ENCODE results near the gene TOR1AIP2. TPM values are rescaled to one million over a fixed set of nuclear protein-coding genes. Genes with fewer than 3 reads are reported as not detected.

Gene TOR1AIP2
- total and polyA plus RNA-seq, 2 of the 8 experiments (the other 6 are each of a cell fraction or from before 2014, with no cell fraction given), result 12.1 to 75.2 TPM

DNA sequence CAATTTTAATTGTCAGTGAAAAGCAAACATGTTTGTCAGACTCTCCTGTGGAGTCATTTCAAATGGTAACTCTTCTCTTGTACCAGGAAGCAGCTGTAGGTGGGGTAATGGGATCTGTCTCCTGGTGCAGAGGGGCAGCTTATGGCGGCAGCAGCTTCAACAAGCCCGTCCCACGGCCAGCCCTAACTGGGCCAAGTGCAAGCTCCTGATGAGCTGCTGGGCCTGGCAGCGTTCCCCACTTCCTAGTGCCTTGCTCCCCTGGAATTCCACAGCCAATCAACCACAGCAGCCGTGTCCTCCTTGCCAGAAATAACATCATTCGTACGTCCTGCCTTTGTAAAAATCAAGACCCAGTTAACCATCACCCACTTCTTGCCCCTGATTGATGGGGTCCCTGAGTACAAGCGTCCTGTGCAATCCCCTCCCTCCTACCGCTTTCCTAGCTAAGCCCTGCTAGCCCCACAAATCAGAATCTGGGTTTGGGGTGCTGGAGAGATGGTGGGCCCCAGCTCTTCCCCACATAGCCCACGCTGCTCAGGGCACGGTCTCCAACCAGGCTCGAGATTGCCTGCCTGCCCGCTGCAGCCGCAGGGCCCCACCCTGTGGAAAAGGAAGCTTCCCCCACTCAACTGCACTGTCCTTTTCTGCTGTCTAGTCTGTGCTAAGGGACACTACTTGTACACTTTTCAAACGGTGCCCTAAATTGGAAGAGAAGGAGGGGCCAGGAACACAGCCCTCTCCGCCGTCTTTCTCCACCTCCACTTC is 61.2 kb downstream of the TOR1AIP2 start:
- Histone ChIP-seq H3K27ac (ENCODE audit: low read depth, low read length) (no peak overlapping the region), H2AK5ac (ENCODE audit: low read depth, low read length) (no peak overlapping the region), H3K4ac (replicated peaks; ENCODE audit: insufficient read length, low read depth, low read length) (no peak overlapping the region), H4K8ac (ENCODE audit: extremely low read depth, insufficient read depth, low read length) (no peak overlapping the region; the same call in 1 of the 2 replicates), H3K27me3 (replicated peaks in 1 of 4; ENCODE audit: control insufficient read depth in 3 of 4, extremely low read depth in 1 of 4, insufficient read depth in 3 of 4, low read length in 3 of 4) (peaks cover 0 to 17% (median 14%) of the 10 kb centered on the region in 4 experiments; a peak in 6 of 7 replicates), H3K56ac (replicated peaks; ENCODE audit: insufficient read length, low read depth, low read length) (no peak overlapping the region), H2BK20ac (ENCODE audit: low read length) (no peak overlapping the region), H3K79me1 (ENCODE audit: low read depth, low read length) (no peaks in the 10 kb centered on the region), H2BK15ac (ENCODE audit: low read length) (no peak overlapping the region), H3K18ac (ENCODE audit: extremely low read depth, low read length) (no peak overlapping the region), H3K4me2 (ENCODE audit: insufficient read depth in 1 of 2, low read depth in 2 of 2, low read length in 2 of 2) (peak overlapping the region in 1 of 2 experiments; percentile 90; a peak in 1 of 4 replicates), H3K23ac (ENCODE audit: insufficient read length) (no peak overlapping the region), H2BK12ac (ENCODE audit: low read depth, low read length) (no peak overlapping the region), H4K91ac (replicated peaks; ENCODE audit: insufficient read length, low read length) (no peak overlapping the region), H3K4me1 (replicated peaks in 1 of 4; ENCODE audit: control insufficient read depth in 3 of 4, insufficient read depth in 4 of 4, low read length in 3 of 4) (peaks cover 4 to 12% (median 6%) of the 10 kb centered on the region in 4 experiments; a peak in 6 of 7 replicates), H4K20me1 (replicated peaks in 1 of 2; ENCODE audit: control insufficient read depth in 1 of 2, insufficient read depth in 2 of 2, low read length in 2 of 2) (no peaks in the 10 kb centered on the region), H2BK120ac (replicated peaks; ENCODE audit: low read depth, low read length) (no peak overlapping the region), H3K4me3 (ENCODE audit: extremely low read depth in 1 of 4, insufficient read depth in 2 of 4, low read depth in 3 of 4, low read length in 4 of 4) (no peak overlapping the region), H3K9me3 (ENCODE audit: insufficient read depth in 2 of 2, low read depth in 1 of 2, low read length in 1 of 2) (no peaks in the 10 kb centered on the region), H3K14ac (ENCODE audit: insufficient read length) (no peak overlapping the region), H3K79me2 (ENCODE audit: control insufficient read depth in 1 of 2, insufficient read depth in 2 of 2, low read length in 2 of 2) (no peaks in the 10 kb centered on the region), H2BK5ac (ENCODE audit: low read depth, low read length) (no peak overlapping the region), H3K23me2 (ENCODE audit: low read depth, low read length) (peaks cover 11% of the 10 kb centered on the region), H3K9ac (replicated peaks in 1 of 4; ENCODE audit: extremely low read depth in 1 of 4, low read depth in 3 of 4, low read length in 3 of 4) (no peak overlapping the region), H2AFZ (ENCODE audit: low read length) (no peak overlapping the region), H3K36me3 (ENCODE audit: control insufficient read depth in 2 of 4, insufficient read depth in 4 of 4, low read length in 3 of 4) (no peaks in the 10 kb centered on the region), H4K5ac (ENCODE audit: insufficient read length, low read depth, low read length) (no peak overlapping the region)
- ChIA-PET POLR2A (ENCODE audit: partially characterized antibody) (no interaction called here), CTCF (ENCODE audit: partially characterized antibody) (interaction anchor here (0.6 to 18.9 kb wide), 13 partner anchors 5 to 363 kb away, joined by 3 to 595 read pairs (median 19); no protein-coding TSS in a partner anchor)
- DNase-seq (ENCODE audit: low read depth in 1 of 2, low spot score in 2 of 2), result no peak
- no peak for FAIRE-seq
- WGBS, 2 experiments (ENCODE audit: extremely low coverage in 1 of 2, insufficient coverage in 1 of 2, insufficient read length in 1 of 2, insufficient replicate concordance in 2 of 2, low coverage in 1 of 2, low lambda C conversion rate in 2 of 2, missing lambda C conversion rate in 1 of 2), result 80% methylated on average over 17 of the region's 17 CpGs; no CpG with 5 or more reads in 1 of the 2 experiments
- TF ChIP-seq, protein P1, sequence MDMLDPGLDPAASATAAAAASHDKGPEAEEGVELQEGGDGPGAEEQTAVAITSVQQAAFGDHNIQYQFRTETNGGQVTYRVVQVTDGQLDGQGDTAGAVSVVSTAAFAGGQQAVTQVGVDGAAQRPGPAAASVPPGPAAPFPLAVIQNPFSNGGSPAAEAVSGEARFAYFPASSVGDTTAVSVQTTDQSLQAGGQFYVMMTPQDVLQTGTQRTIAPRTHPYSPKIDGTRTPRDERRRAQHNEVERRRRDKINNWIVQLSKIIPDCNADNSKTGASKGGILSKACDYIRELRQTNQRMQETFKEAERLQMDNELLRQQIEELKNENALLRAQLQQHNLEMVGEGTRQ (IDR thresholded peaks at IDR 0.05; ENCODE audit: low read length), result no peak
- no peak for TF ChIP-seq POU5F1 (IDR thresholded peaks at IDR 0.05; ENCODE audit: low read depth, low read length)
- TF ChIP-seq SP4 (IDR thresholded peaks at IDR 0.05; ENCODE audit: low read length), result no peak
- no peak for TF ChIP-seq KDM1A (IDR thresholded peaks at IDR 0.05; ENCODE audit: borderline replicate concordance, low read length)
- TF ChIP-seq RAD21 (IDR thresholded peaks at IDR 0.05 in 1 of 2, conservative IDR thresholded peaks at IDR 0.05 in 1 of 2; ENCODE audit: low read depth in 2 of 2, low read length in 2 of 2), result 0 out of 4 replicates have a peak, but pooled peaks of 1 of the 2 experiments have one; percentile 7
- no peak for TF ChIP-seq YY1 (IDR thresholded peaks at IDR 0.05; ENCODE audit: low read depth, low read length)
- no peak for TF ChIP-seq CBX8 (IDR thresholded peaks at IDR 0.05; ENCODE audit: borderline replicate concordance, low read depth, low read length)

All from H1 (cell line).